ENCODE measurements around the gene PNPLA4.

PNPLA4 gene, protein sequence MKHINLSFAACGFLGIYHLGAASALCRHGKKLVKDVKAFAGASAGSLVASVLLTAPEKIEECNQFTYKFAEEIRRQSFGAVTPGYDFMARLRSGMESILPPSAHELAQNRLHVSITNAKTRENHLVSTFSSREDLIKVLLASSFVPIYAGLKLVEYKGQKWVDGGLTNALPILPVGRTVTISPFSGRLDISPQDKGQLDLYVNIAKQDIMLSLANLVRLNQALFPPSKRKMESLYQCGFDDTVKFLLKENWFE

DNA sequence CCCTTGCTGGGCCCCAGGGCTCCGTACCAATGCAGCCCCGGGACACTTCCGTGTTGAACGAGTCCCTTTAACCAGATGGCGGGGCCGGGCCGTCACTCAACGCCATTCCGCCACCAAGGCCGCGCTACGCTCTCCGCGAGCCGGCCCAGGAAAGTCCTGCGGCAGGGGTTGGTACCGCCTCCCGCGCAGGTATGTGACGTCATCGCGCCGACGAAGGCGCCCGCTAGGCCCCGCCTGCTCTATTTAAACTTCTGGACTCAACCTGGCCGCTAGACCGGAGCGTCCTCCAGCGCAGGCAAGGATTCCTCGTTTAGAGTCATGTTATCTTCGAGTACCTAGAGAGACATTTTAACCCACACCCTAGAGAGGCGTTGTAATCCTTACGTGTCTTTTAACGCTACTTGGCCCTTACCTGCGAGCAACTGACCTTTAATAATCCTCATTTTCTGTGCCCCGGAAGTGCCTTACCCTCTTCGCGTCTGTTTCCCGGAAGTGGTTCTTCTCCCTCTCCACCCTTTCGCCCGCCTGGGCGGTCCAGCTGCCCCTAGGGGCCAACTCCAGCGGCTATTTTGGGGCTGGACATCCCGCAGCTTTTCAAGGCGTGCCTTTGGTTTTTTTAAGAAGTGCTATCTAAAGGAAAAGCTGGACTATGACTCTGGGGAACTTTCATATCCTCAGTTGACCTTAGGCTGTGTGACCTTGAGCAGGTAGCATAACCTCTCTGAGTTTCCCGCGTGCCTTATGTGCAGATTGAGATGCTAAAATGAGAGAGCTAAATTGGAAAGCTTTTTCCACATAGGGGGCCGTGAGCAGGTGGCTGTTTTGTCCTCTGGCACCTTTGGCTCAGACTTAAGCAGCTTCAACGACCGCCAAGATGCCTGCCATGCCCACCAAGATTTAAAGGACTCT is at the start of gene PNPLA4:
Gene PNPLA4 (minus strand): TSS at position 155 of the 909 bp plus-strand sequence. CDS start 1,294 bp downstream, outside the sequence.
- no peak for DNase-seq (ENCODE audit: low read depth)

GRCh38 chrX:7972586-7972985 is 45.4 kb upstream of the PNPLA4 start:
- no peak for DNase-seq (ENCODE audit: low read depth)

DNA sequence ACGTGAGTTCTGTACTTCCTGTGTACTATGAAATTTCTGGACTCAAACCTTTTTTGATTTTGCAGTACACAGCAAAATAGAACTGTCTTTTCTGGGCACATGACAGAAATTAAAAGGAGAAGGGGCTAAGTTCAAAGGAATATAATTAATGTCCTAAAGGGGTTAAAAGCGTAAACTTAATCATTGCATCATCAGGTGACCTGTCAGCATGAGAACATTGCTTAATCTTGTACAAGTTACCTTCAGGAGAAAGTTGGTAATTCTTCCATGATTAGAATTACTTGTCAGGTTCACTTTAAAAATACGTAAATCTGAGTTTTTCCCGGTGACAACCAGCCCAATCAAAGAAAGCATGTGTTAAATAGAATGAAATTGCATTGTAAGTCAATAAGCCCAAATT is 43.2 kb upstream of the PNPLA4 start:
- DNase-seq (ENCODE audit: low read depth): no peak

- DNase-seq (ENCODE audit: low read depth): no peak
These were observed 38.2 kb upstream of the PNPLA4 start for GRCh38 chrX:7965436-7965835.

GRCh38 chrX:7960246-7960645 is 33.0 kb upstream of the PNPLA4 start:
- no peak for DNase-seq (ENCODE audit: low read depth)

GRCh38 chrX:7953446-7953845 is 26.2 kb upstream of the PNPLA4 start:
- no peak for DNase-seq (ENCODE audit: low read depth)

GRCh38 chrX:7950865-7951264 is 23.7 kb upstream of the PNPLA4 start:
- no peak for DNase-seq (ENCODE audit: low read depth)

DNA sequence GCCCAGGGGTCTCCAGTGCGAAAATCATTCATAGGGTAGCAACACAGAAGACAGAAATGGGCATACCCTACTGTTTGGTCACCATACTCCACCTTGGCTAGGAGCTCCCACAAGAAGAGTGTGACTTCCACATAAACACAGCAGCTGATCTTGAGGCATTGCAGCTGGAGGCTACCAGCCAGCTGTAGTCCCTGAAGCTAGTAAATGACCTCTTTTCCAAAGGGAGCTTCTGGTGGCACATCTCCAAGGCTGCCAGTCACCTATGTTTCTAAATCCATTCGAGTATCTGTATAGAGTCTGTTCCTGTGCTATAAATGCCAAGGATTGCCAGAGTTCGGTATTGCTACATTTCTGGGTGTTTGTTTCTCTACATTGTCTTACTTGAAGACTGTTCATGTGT is 21.3 kb upstream of the PNPLA4 start:
- no peak for DNase-seq (ENCODE audit: low read depth)

DNA sequence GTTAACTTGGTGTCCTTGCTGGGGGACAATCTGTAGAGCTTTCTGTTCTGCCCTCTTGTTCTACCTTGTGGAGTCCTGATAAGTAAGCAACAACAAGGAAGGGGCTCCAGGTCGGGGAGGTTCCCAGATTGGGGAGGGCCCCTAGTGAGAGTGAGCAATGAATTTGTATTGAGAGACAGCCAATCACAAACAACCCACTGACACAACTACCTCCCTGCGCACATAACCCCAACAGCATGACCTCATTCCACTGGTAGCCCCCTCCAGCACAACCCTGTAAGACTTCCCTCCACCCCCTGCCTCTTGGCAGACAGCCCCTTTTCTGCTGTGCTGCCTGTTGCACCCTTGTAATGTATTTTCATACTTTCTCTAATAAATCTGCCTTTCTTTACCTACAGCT is 19.7 kb upstream of the PNPLA4 start:
- no peak for DNase-seq (ENCODE audit: low read depth)

DNA sequence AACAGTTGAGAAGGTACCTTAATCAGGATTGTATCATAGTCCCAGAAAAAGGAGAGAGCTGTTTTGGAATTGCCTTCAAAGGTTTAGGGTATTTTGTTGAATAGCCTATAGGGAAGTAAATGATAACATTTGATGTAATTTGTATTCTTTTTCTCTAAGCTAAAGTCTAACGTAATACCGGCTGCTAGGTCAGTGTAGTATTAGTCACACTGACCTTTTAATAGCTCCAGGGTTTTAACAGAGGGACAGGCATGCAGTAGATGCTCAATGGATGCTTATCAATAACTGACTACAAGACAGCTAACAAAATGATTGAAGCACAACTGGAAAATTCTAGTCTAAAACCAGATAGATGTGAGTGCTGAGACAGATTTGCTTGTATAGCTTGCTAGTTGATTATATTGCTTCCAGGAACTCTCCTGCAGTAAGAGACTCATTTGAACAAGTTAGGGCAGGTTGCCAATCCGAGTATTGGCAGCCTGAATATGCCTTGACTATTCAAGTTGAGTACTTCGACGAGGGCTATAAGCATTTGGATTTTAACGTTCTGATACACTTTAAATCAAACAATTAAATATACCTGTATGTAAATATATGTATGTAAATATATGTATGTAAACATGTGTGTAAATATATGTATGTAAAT is 16.5 kb upstream of the PNPLA4 start:
- no peak for DNase-seq (ENCODE audit: low read depth)

DNA sequence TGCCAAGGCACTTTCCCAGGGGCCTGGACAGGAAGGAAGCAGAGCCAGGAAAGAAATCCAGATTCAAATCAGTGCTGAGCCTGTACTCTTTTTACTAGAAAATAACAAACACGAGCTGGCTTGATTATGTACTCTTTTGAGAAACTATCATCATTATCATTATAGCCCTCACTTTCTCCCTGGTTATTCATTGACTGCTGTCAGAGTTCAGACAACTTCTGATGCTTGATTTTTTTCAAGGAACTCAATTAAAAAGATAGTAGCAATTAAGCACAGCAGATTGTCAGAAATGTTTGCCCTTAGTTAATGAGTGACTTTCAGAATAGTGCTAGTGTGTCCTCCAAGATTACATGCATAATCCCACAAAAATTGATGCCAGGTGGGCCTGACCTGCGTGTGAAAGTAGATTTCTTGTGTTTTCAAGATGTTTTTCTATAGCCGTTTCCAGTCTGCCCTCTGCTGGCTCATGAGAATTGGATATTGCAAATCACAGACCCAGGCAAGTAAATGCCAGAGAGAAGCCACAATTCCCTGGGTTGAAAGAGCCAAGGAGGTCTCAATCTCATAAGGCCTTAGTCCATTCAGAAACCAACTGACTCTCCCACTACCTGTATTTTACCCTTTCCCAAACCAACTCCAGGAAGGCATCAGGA is 14.3 kb upstream of the PNPLA4 start:
- no peak for DNase-seq (ENCODE audit: low read depth)

GRCh38 chrX:7934026-7934425 is 6.8 kb upstream of the PNPLA4 start:
- no peak for DNase-seq (ENCODE audit: low read depth)

GRCh38 chrX:7926914-7927258 is 327 bp downstream of the PNPLA4 start:
- no peak for DNase-seq (ENCODE audit: low read depth)

DNA sequence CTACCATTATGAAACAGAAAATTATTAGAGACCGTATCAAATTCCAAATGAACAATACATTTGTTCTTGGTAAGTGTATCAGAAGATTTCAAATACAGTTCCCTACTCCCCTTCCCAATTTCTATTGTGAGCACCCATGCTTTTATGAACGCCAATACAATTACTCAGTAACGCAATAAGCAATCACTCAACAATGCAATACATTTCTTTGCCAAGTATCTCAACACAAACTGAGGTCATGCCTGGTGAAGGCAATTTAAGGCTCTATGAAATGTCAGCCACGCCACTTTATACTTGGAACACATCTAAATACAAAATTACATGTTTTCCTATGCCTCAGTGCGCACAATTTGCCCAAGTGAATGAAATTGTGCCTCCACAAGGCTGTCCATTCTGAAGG is 712 bp downstream of the PNPLA4 start:
- DNase-seq (ENCODE audit: low read depth): no peak

- DNase-seq (ENCODE audit: low read depth): no peak
These were observed 1.2 kb downstream of the PNPLA4 start for GRCh38 chrX:7925867-7926472.

- DNase-seq (ENCODE audit: low read depth): no peak
These were observed 5.5 kb downstream of the PNPLA4 start for GRCh38 chrX:7921750-7922149.

DNA sequence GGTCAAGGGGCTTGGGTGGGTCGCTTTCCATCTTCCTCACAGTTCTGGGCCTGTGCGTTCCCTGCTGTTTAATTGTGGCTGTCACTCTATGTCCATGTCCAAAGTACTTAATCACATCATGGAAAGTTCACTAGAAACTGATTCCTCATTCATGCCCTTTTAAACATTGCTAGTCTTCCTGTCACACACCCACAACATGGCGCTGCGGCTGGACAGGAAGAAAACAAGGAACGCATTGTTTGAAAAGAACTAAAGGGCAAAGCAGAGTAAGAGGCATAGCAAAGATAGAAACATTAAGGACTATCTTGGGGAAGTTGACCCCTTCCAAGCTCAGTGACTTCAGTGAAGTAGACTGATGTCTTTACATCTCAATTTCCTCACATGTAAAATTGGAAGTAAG is 18.4 kb downstream of the PNPLA4 start:
- no peak for DNase-seq (ENCODE audit: low read depth)

DNA sequence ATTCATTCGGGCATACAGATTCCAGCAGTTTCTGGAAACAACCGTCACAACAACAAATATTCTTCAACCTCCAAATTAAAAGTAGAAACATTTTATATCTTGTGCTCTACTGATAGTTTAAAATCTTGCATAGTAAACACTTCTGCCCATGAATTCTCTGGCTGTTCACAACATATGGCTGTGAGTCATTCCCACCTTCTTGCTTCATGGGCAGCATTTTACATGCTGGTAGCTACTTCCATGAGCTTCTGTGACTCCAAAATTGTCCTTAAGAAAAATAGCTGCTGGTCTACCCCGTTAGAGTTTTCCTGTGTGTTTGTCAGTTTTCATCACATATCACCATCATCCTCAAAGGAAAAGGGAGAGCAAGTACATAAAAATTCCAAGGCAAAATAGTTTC is 22.7 kb downstream of the PNPLA4 start:
- DNase-seq (ENCODE audit: low read depth): no peak

- DNase-seq (ENCODE audit: low read depth): no peak
These were observed 35.3 kb downstream of the PNPLA4 start for GRCh38 chrX:7891928-7892327.

GRCh38 chrX:7889680-7890079 is 37.5 kb downstream of the PNPLA4 start:
- no peak for DNase-seq (ENCODE audit: low read depth)

GRCh38 chrX:7889135-7889534 is 38.1 kb downstream of the PNPLA4 start:
- DNase-seq (ENCODE audit: low read depth): no peak

- no peak for DNase-seq (ENCODE audit: low read depth)
These were observed 50.3 kb downstream of the PNPLA4 start for GRCh38 chrX:7876957-7877356.

Measured in HS-27A (cell line).